OCI-LY3 (cell line): Measurements from ENCODE around the gene MRPL39.
A peak's percentile ranks its signal among the peaks of the same experiment; 100 is the strongest.

ENCODE experiments used
- H2AFZ ChIP-seq: fragments of 200-600, 300-600 bp; shearing (Covaris generic); 2 replicates; pipeline ENCODE4 v1.6.0; 2014; ENCODE audit warnings: antibody characterized with exemption, low read depth, low read length
- H3K27ac ChIP-seq: fragments of 200-600, 300-600 bp; sonication (generic); 2 replicates; pipeline ENCODE4 v1.5.1; 2014; ENCODE audit warnings: mild to moderate bottlenecking, low read length, moderate library complexity, mixed read lengths
- H3K27me3 ChIP-seq: fragments of 200-600, 300-600 bp; sonication (generic); 2 replicates; pipeline ENCODE4 v1.6.1; 2014; ENCODE audit warnings: low read depth, low read length, mixed read lengths
- H3K36me3 ChIP-seq: fragments of 200-600, 300-600 bp; sonication (generic); replicated peaks from 2 replicates; pipeline ENCODE3; 2014; ENCODE audit warnings: low read depth, low read length, mixed read lengths
- H3K4me1 ChIP-seq: fragments of 300-600, 200-600 bp; sonication (generic); 2 replicates; pipeline ENCODE4 v1.6.1; 2014; ENCODE audit warnings: low read length, mixed read lengths
- H3K4me2 ChIP-seq: fragments of 200-600, 300-600 bp; sonication (generic); 2 replicates; pipeline ENCODE4 v1.6.1; 2014; ENCODE audit warnings: low read length, mixed read lengths
- H3K4me3 ChIP-seq: fragments of 300-600, 200-600 bp; sonication (generic); 2 replicates; pipeline ENCODE4 v1.5.1; 2014; ENCODE audit warnings: antibody characterized with exemption, mild to moderate bottlenecking, low read length, moderate library complexity
- H3K79me2 ChIP-seq: fragments of 300-600, 200-600 bp; shearing (Covaris generic); 2 replicates; pipeline ENCODE4 v1.6.1; 2014; ENCODE audit warnings: mild to moderate bottlenecking, low read length, mixed read lengths
- H3K9ac ChIP-seq: fragments of 300-600, 200-600 bp; shearing (Covaris generic); 2 replicates; pipeline ENCODE4 v1.6.0; 2014; ENCODE audit warnings: mild to moderate bottlenecking, low read length, moderate library complexity
- H3K9me3 ChIP-seq: fragments of 200-600, 300-600 bp; shearing (Covaris generic); 2 replicates; pipeline ENCODE4 v1.6.1; 2014; ENCODE audit warnings: low read length, mixed read lengths; ENCODE audit not compliant: insufficient read depth
- H4K20me1 ChIP-seq: fragments of 200-600, 300-600 bp; sonication (generic); 2 replicates; pipeline ENCODE4 v1.6.1; 2016; ENCODE audit warnings: low read length, mixed read lengths; ENCODE audit not compliant: insufficient read depth
- EZH2phosphoT487 ChIP-seq: fragments of 200-600 bp; shearing (Covaris generic); IDR thresholded peaks from 2 replicates; pipeline ENCODE4 v1.6.1; 2018; ENCODE audit warnings: antibody characterized with exemption, mixed run types, low read depth
- TF ChIP-seq, protein P1 (sequence below): fragments of 200-600, 300-600 bp; sonication (generic); IDR thresholded peaks from 2 replicates; pipeline ENCODE4 v1.5.1; 2014; ENCODE audit warnings: antibody characterized with exemption, low read length, low read depth

Gene MRPL39

DNA sequence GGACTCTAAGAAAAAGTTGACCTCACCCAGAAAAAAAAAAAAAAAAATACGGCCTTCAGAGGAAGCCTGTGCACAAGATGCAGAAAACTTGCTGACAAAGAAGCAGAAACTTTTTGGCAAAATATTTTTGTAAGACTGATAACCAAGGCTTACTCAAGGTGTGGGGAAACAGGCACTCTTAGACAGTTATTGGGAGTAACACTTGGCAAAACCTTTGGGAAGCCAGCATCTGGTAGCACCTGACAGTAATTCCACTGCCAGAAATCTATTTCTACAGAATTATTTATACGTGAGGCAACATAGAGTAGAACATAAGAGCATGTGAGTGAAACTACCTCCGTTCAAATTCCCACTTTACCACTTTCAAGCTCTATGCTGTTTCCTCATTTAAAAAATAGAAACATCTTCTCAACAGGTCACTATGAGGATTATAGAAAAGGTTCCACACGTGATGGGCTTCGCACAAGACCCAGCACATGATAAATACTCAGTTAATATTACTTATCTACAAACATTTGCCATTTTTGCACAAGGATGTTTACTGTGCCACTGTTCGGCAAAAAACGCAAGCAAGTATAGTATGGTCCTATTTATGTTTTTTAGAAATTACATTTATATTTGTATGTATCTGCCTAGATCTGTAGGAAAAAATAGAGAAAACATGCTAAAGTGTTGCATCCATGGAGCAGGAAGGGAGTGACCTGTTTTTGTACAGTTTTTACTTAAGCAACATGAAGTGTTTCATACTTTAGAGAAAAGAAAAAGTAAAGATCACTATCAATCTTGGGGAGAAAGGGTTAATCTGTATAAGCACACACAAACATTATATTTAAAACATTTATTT, 22.2 kb downstream of the MRPL39 start:
- Histone ChIP-seq H3K4me2 (no peak overlapping the region), H3K9me3 (no peaks in the 10 kb centered on the region), H3K9ac (no peak overlapping the region), H3K4me1 (peaks cover 21% of the 10 kb centered on the region), H3K27ac (no peak overlapping the region), H2AFZ (no peak overlapping the region), H3K79me2 (peaks cover 8% of the 10 kb centered on the region), H3K36me3 (peaks cover 38% of the 10 kb centered on the region), H4K20me1 (no peaks in the 10 kb centered on the region), H3K27me3 (no peaks in the 10 kb centered on the region), H3K4me3 (no peak overlapping the region)
- TF ChIP-seq, protein P1, sequence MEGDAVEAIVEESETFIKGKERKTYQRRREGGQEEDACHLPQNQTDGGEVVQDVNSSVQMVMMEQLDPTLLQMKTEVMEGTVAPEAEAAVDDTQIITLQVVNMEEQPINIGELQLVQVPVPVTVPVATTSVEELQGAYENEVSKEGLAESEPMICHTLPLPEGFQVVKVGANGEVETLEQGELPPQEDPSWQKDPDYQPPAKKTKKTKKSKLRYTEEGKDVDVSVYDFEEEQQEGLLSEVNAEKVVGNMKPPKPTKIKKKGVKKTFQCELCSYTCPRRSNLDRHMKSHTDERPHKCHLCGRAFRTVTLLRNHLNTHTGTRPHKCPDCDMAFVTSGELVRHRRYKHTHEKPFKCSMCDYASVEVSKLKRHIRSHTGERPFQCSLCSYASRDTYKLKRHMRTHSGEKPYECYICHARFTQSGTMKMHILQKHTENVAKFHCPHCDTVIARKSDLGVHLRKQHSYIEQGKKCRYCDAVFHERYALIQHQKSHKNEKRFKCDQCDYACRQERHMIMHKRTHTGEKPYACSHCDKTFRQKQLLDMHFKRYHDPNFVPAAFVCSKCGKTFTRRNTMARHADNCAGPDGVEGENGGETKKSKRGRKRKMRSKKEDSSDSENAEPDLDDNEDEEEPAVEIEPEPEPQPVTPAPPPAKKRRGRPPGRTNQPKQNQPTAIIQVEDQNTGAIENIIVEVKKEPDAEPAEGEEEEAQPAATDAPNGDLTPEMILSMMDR = no peak
- no peak for TF ChIP-seq EZH2phosphoT487

DNA sequence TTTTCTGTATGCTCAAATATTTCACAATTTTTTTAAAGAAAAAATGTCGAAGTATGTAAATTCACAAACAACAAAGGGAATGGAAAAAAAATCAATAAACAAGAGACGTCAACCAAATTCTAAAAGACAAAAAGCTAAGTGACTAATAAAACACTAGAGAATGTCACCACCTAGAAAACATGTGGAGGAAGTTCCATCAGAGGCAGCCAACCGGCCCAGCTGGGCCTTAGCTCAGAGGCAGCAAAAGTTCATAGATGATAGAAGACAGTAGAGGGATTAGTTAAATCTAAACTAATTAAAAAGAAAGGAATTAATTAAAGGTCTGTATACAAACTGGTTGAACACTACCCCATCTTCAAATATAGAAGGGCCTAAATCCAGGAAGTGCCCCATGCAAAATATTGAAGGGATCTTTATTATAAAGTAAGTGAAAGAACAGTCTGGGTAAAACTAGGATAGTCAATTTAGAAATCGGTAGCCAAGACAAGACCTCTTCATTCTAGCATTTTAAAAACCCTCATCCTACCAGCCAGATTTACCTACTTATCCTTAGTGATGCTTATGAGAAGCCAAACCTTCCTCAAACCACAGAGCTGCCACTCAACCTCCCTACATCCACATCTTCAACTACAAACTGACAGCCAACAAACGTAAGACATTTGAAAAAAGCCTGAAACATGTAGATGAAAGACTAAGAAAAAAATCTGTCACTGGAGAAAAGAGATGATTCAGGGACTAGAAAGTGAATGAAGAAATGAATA, 23.7 kb downstream of the MRPL39 start:
- TF ChIP-seq EZH2phosphoT487 = no peak
- TF ChIP-seq, protein P1 = no peak
- H2AFZ ChIP-seq = no peak overlapping the region
- no peaks in the 10 kb centered on the region for H3K27me3 ChIP-seq
- H3K9me3 ChIP-seq = no peaks in the 10 kb centered on the region
- H4K20me1 ChIP-seq = no peaks in the 10 kb centered on the region
- H3K4me2 ChIP-seq = no peak overlapping the region
- no peak overlapping the region for H3K4me3 ChIP-seq
- peaks cover 17% of the 10 kb centered on the region for H3K4me1 ChIP-seq
- H3K27ac ChIP-seq = peak overlapping the region; percentile 59
- H3K79me2 ChIP-seq = peaks cover 8% of the 10 kb centered on the region
- no peak overlapping the region for H3K9ac ChIP-seq
- peaks cover 27% of the 10 kb centered on the region for H3K36me3 ChIP-seq

GRCh38 chr21:25582888-25583287, 24.4 kb downstream of the MRPL39 start:
- H3K4me2 ChIP-seq = no peak overlapping the region
- H4K20me1 ChIP-seq = no peaks in the 10 kb centered on the region
- H3K27ac ChIP-seq = peak overlapping the region; percentile 59
- TF ChIP-seq EZH2phosphoT487 = no peak
- TF ChIP-seq, protein P1 = no peak
- no peaks in the 10 kb centered on the region for H3K9me3 ChIP-seq
- H3K27me3 ChIP-seq = no peaks in the 10 kb centered on the region
- peaks cover 21% of the 10 kb centered on the region for H3K4me1 ChIP-seq
- no peak overlapping the region for H3K9ac ChIP-seq
- peaks cover 25% of the 10 kb centered on the region for H3K36me3 ChIP-seq
- H3K79me2 ChIP-seq = peaks cover 8% of the 10 kb centered on the region
- no peak overlapping the region for H2AFZ ChIP-seq
- H3K4me3 ChIP-seq = no peak overlapping the region

GRCh38 chr21:25582164-25582790, 25.0 kb downstream of the MRPL39 start:
- H3K27ac ChIP-seq = peak overlapping the region; percentile 59
- peaks cover 19% of the 10 kb centered on the region for H3K36me3 ChIP-seq

More at GRCh38 chr21:25582164-25582790, 25.0 kb downstream of the MRPL39 start:
- H2AFZ ChIP-seq = no peak overlapping the region
- peaks cover 8% of the 10 kb centered on the region for H3K79me2 ChIP-seq
- no peak overlapping the region for H3K9ac ChIP-seq
- no peak overlapping the region for H3K4me2 ChIP-seq
- no peaks in the 10 kb centered on the region for H4K20me1 ChIP-seq
- H3K9me3 ChIP-seq = no peaks in the 10 kb centered on the region
- peaks cover 28% of the 10 kb centered on the region for H3K4me1 ChIP-seq
- no peak overlapping the region for H3K4me3 ChIP-seq
- H3K27me3 ChIP-seq = no peaks in the 10 kb centered on the region
- TF ChIP-seq, protein P1 = no peak
- TF ChIP-seq EZH2phosphoT487 = no peak
